HUES64 (cell line): Measurements from ENCODE around the gene STAB2.

ENCODE experiments used
- H3K27ac ChIP-seq: 2 replicates; pipeline ENCODE4 v1.7.0; 2013; ENCODE audit warnings: low read depth, low read length, inconsistent platforms
- H3K27me3 ChIP-seq: 2 replicates; pipeline ENCODE4 v1.6.1; 2013; ENCODE audit warnings: mild to moderate bottlenecking, low read length; ENCODE audit not compliant: insufficient read depth
- H3K36me3 ChIP-seq: 2 replicates; pipeline ENCODE4 v1.6.1; 2013; ENCODE audit warnings: mild to moderate bottlenecking, low read length; ENCODE audit not compliant: insufficient read depth
- H3K4me1 ChIP-seq: 2 replicates; pipeline ENCODE4 v1.6.1; 2013; ENCODE audit warnings: mild to moderate bottlenecking, low read length, moderate library complexity; ENCODE audit not compliant: insufficient read depth
- H3K4me3 ChIP-seq: 2 replicates; pipeline ENCODE4 v1.5.1; 2013; ENCODE audit warnings: mild to moderate bottlenecking, low read length, moderate library complexity
- H3K9ac ChIP-seq: 2 replicates; pipeline ENCODE4 v1.6.1; 2013; ENCODE audit warnings: mild to moderate bottlenecking, low read depth, low read length
- H3K9me3 ChIP-seq: 2 replicates; pipeline ENCODE4 v1.6.1; 2013; ENCODE audit warnings: low read depth, low read length; ENCODE audit not compliant: insufficient read depth
- WGBS: fragments of 150-250, 120-280 bp; methylation state at CpG from one replicate; pipeline ENCODE4 v1.1.7; 2013; ENCODE audit warnings: missing lambda C conversion rate; 5-methylcytosine and 5-hydroxymethylcytosine counted together

Gene STAB2

GRCh38 chr12:103691063-103691462, 104.0 kb downstream of the STAB2 start:
- no peaks in the 10 kb centered on the region for H3K36me3 ChIP-seq
- H3K4me3 ChIP-seq, result no peak overlapping the region
- H3K4me1 ChIP-seq, result peaks cover 4% of the 10 kb centered on the region; the same call in 1 of the 2 replicates
- H3K27me3 ChIP-seq, result no peaks in the 10 kb centered on the region
- no peaks in the 10 kb centered on the region for H3K9me3 ChIP-seq
- no peak overlapping the region for H3K27ac ChIP-seq
- H3K9ac ChIP-seq, result no peak overlapping the region
- WGBS, result 93% methylated on average over 2 of the region's 3 CpGs

GRCh38 chr12:103696101-103696500, 109.0 kb downstream of the STAB2 start:
- H3K27ac ChIP-seq, result no peak overlapping the region
- no peaks in the 10 kb centered on the region for H3K36me3 ChIP-seq
- no peaks in the 10 kb centered on the region for H3K27me3 ChIP-seq
- no peak overlapping the region for H3K4me3 ChIP-seq
- WGBS, result 94% methylated on average over 4 of the region's 5 CpGs
- H3K9ac ChIP-seq, result no peak overlapping the region
- no peaks in the 10 kb centered on the region for H3K9me3 ChIP-seq
- peaks cover 4% of the 10 kb centered on the region; the same call in 1 of the 2 replicates for H3K4me1 ChIP-seq

- no peak overlapping the region for H3K4me3 ChIP-seq
- H3K4me1 ChIP-seq, result no peaks in the 10 kb centered on the region
- H3K9me3 ChIP-seq, result no peaks in the 10 kb centered on the region
- no peaks in the 10 kb centered on the region for H3K27me3 ChIP-seq
- H3K36me3 ChIP-seq, result no peaks in the 10 kb centered on the region
- H3K27ac ChIP-seq, result no peak overlapping the region
- H3K9ac ChIP-seq, result no peak overlapping the region
- 88% methylated on average over 8 of the region's 9 CpGs for WGBS
Measured at GRCh38 chr12:103697971-103698751, 111.1 kb downstream of the STAB2 start.

GRCh38 chr12:103698752-103699560, 111.9 kb downstream of the STAB2 start:
- no peaks in the 10 kb centered on the region for H3K27me3 ChIP-seq
- no peak overlapping the region for H3K27ac ChIP-seq
- no peaks in the 10 kb centered on the region for H3K36me3 ChIP-seq
- WGBS, result 90% methylated on average over 9 of the region's 9 CpGs
- H3K4me1 ChIP-seq, result no peaks in the 10 kb centered on the region
- H3K9me3 ChIP-seq, result no peaks in the 10 kb centered on the region
- no peak overlapping the region for H3K9ac ChIP-seq
- no peak overlapping the region for H3K4me3 ChIP-seq

GRCh38 chr12:103705098-103705497, 118.0 kb downstream of the STAB2 start:
- no peaks in the 10 kb centered on the region for H3K4me1 ChIP-seq
- 90% methylated on average over 2 of the region's 2 CpGs for WGBS
- no peak overlapping the region for H3K9ac ChIP-seq
- H3K36me3 ChIP-seq, result no peaks in the 10 kb centered on the region
- H3K27ac ChIP-seq, result no peak overlapping the region
- H3K9me3 ChIP-seq, result no peaks in the 10 kb centered on the region
- H3K4me3 ChIP-seq, result no peak overlapping the region
- H3K27me3 ChIP-seq, result no peaks in the 10 kb centered on the region

- Histone ChIP-seq H3K9ac (no peak overlapping the region), H3K36me3 (no peaks in the 10 kb centered on the region), H3K27me3 (no peaks in the 10 kb centered on the region), H3K27ac (no peak overlapping the region), H3K9me3 (no peaks in the 10 kb centered on the region), H3K4me3 (no peak overlapping the region), H3K4me1 (no peaks in the 10 kb centered on the region)
- WGBS, result 82% methylated on average over 2 of the region's 2 CpGs
Measured at GRCh38 chr12:103705927-103706326, 118.9 kb downstream of the STAB2 start.

GRCh38 chr12:103707446-103707845, 120.4 kb downstream of the STAB2 start:
- H3K9ac ChIP-seq, result no peak overlapping the region
- H3K27me3 ChIP-seq, result no peaks in the 10 kb centered on the region
- H3K27ac ChIP-seq, result no peak overlapping the region
- no peaks in the 10 kb centered on the region for H3K36me3 ChIP-seq
- H3K4me3 ChIP-seq, result no peak overlapping the region
- H3K9me3 ChIP-seq, result no peaks in the 10 kb centered on the region
- H3K4me1 ChIP-seq, result no peaks in the 10 kb centered on the region

GRCh38 chr12:103710544-103710943, 123.5 kb downstream of the STAB2 start:
- Histone ChIP-seq H3K27ac (no peak overlapping the region), H3K9ac (no peak overlapping the region), H3K27me3 (no peaks in the 10 kb centered on the region), H3K36me3 (no peaks in the 10 kb centered on the region), H3K4me1 (no peaks in the 10 kb centered on the region), H3K4me3 (no peak overlapping the region), H3K9me3 (no peaks in the 10 kb centered on the region)
- 90% methylated on average over 1 of the region's 1 CpG for WGBS

GRCh38 chr12:103712216-103712615, 125.1 kb downstream of the STAB2 start:
- no peaks in the 10 kb centered on the region for H3K9me3 ChIP-seq
- no peaks in the 10 kb centered on the region for H3K36me3 ChIP-seq
- no peak overlapping the region for H3K4me3 ChIP-seq
- WGBS, result 93% methylated on average over 2 of the region's 2 CpGs
- H3K27ac ChIP-seq, result no peak overlapping the region
- no peaks in the 10 kb centered on the region for H3K27me3 ChIP-seq
- H3K4me1 ChIP-seq, result no peaks in the 10 kb centered on the region
- H3K9ac ChIP-seq, result no peak overlapping the region

GRCh38 chr12:103715494-103715893, 128.4 kb downstream of the STAB2 start:
- H3K4me3 ChIP-seq, result no peak overlapping the region
- H3K36me3 ChIP-seq, result no peaks in the 10 kb centered on the region
- no peaks in the 10 kb centered on the region for H3K27me3 ChIP-seq
- no peaks in the 10 kb centered on the region for H3K9me3 ChIP-seq
- H3K4me1 ChIP-seq, result no peaks in the 10 kb centered on the region
- WGBS, result 89% methylated on average over 4 of the region's 4 CpGs
- no peak overlapping the region for H3K9ac ChIP-seq
- no peak overlapping the region for H3K27ac ChIP-seq

GRCh38 chr12:103716517-103717196, 129.6 kb downstream of the STAB2 start:
- Histone ChIP-seq H3K9me3 (no peaks in the 10 kb centered on the region), H3K4me3 (no peak overlapping the region), H3K9ac (no peak overlapping the region), H3K36me3 (no peaks in the 10 kb centered on the region), H3K27ac (no peak overlapping the region), H3K27me3 (no peaks in the 10 kb centered on the region), H3K4me1 (no peaks in the 10 kb centered on the region)
- WGBS, result 95% methylated on average over 8 of the region's 8 CpGs
